ENCODE measurements around the gene SYT6. TPM values are rescaled to one million over a fixed set of nuclear protein-coding genes. Genes with fewer than 3 reads are reported as not detected.

SYT6 gene
- total RNA-seq, 1 donor from 2014 or later: not detected

DNA sequence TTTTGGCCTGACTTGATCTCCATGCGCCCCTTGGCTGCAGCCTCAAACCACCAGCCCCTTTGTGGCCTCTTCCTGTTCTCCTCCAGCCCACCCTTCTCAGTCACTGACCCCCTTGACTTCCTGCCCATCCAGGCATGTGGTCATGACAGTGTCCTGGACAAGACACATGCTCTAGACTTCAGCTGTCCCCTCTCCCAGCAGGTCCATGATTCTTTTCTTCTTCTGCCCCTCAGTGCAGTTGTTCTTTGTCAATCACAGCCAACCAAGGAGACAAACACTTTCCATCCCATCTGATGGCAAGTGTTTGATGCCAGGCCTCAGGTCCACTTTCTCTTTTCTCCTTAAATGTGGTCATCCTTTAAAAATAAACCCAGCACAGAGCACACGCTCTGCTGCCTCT is 49.7 kb downstream of the SYT6 start:
- Mint-ChIP-seq H3K4me1 (ENCODE audit: unreplicated experiment) (no peaks in the 10 kb centered on the region), H3K9me3 (ENCODE audit: unreplicated experiment) (no peaks in the 10 kb centered on the region), H3K27ac (ENCODE audit: unreplicated experiment) (no peak overlapping the region), H3K4me3 (ENCODE audit: unreplicated experiment) (no peak overlapping the region), H3K36me3 (ENCODE audit: unreplicated experiment) (no peaks in the 10 kb centered on the region), H3K27me3 (ENCODE audit: unreplicated experiment) (peaks cover 33% of the 10 kb centered on the region)
- no peak for DNase-seq (ENCODE audit: extremely low spot score, unreplicated experiment)
- TF ChIP-seq, protein P1, sequence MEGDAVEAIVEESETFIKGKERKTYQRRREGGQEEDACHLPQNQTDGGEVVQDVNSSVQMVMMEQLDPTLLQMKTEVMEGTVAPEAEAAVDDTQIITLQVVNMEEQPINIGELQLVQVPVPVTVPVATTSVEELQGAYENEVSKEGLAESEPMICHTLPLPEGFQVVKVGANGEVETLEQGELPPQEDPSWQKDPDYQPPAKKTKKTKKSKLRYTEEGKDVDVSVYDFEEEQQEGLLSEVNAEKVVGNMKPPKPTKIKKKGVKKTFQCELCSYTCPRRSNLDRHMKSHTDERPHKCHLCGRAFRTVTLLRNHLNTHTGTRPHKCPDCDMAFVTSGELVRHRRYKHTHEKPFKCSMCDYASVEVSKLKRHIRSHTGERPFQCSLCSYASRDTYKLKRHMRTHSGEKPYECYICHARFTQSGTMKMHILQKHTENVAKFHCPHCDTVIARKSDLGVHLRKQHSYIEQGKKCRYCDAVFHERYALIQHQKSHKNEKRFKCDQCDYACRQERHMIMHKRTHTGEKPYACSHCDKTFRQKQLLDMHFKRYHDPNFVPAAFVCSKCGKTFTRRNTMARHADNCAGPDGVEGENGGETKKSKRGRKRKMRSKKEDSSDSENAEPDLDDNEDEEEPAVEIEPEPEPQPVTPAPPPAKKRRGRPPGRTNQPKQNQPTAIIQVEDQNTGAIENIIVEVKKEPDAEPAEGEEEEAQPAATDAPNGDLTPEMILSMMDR (IDR thresholded peaks at IDR 0.05): no peak

DNA sequence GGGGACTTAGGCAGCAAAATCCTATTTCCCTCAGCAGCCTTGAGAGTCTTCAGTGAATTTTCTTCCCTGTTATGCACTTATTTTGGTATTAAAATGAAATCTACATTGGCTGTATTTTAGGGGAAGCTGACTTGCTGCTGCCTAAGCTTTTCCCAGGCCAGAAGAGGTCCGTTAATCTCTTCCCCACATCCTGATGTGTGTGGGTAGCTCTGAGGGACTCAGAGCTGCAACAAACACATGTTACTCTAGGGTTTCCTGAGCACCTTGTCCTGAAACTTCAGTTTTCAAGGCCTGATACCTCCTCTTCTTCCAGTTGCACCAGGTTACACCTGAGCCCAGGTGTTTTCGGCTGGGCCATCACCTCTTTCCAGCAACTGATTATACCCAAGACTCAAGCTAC is 51.5 kb downstream of the SYT6 start:
- Mint-ChIP-seq H3K27me3 (ENCODE audit: unreplicated experiment) (peaks cover 36% of the 10 kb centered on the region), H3K4me1 (ENCODE audit: unreplicated experiment) (no peaks in the 10 kb centered on the region), H3K4me3 (ENCODE audit: unreplicated experiment) (no peak overlapping the region), H3K36me3 (ENCODE audit: unreplicated experiment) (no peaks in the 10 kb centered on the region), H3K27ac (ENCODE audit: unreplicated experiment) (no peak overlapping the region), H3K9me3 (ENCODE audit: unreplicated experiment) (no peaks in the 10 kb centered on the region)
- no peak for DNase-seq (ENCODE audit: extremely low spot score, unreplicated experiment)
- TF ChIP-seq, protein P1 (IDR thresholded peaks at IDR 0.05): no peak

DNA sequence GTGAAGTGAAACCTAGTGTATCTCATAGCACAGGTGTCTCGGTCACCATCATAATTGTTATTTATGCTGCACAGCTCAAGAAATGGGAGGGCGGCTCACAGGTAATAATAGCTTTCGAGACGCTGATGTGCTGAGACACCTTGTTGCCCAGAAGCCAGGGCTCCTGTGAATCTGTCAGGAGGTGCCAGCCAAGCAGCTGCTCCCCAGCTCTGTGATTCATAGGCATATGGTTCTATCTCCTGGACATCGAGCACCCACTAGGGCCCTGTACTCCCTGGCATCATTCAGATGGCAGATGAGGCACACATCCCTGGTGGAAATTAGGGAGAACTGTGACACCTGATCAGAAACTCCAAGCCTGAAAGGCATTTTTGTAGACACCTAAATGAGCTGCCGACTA is 53.5 kb downstream of the SYT6 start:
- TF ChIP-seq, protein P1 (IDR thresholded peaks at IDR 0.05): no peak
- DNase-seq (ENCODE audit: extremely low spot score, unreplicated experiment): no peak
- Mint-ChIP-seq H3K36me3 (ENCODE audit: unreplicated experiment) (no peaks in the 10 kb centered on the region), H3K4me3 (ENCODE audit: unreplicated experiment) (no peak overlapping the region), H3K27ac (ENCODE audit: unreplicated experiment) (no peak overlapping the region), H3K9me3 (ENCODE audit: unreplicated experiment) (no peaks in the 10 kb centered on the region), H3K4me1 (ENCODE audit: unreplicated experiment) (no peaks in the 10 kb centered on the region), H3K27me3 (ENCODE audit: unreplicated experiment) (peaks cover 30% of the 10 kb centered on the region)

DNA sequence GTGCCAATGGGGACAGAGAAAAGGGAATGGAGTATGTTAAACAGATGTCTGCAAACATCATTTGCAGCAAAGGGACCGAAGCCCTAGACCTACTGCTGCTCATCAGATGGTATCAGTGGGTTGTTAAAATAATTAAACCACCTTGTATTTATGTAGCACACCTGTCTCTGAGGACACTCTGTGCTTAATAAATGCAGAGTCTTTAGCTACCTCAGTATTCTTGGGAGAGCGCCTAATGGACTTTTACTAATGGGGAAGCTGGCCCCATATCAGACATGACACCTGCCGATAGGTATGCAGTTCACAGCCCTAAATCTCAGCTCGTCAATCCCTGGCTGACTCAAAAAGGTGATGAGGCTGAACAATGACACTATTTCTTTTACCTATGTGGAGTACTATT is 54.4 kb downstream of the SYT6 start:
- no peaks in the 10 kb centered on the region for H3K9me3 Mint-ChIP-seq (ENCODE audit: unreplicated experiment)
- DNase-seq (ENCODE audit: extremely low spot score, unreplicated experiment): no peak
- TF ChIP-seq, protein P1 (IDR thresholded peaks at IDR 0.05): no peak
- peaks cover 28% of the 10 kb centered on the region for H3K27me3 Mint-ChIP-seq (ENCODE audit: unreplicated experiment)
- H3K27ac Mint-ChIP-seq (ENCODE audit: unreplicated experiment): no peak overlapping the region
- H3K4me3 Mint-ChIP-seq (ENCODE audit: unreplicated experiment): no peak overlapping the region
- H3K36me3 Mint-ChIP-seq (ENCODE audit: unreplicated experiment): no peaks in the 10 kb centered on the region
- H3K4me1 Mint-ChIP-seq (ENCODE audit: unreplicated experiment): peaks cover 3% of the 10 kb centered on the region

DNA sequence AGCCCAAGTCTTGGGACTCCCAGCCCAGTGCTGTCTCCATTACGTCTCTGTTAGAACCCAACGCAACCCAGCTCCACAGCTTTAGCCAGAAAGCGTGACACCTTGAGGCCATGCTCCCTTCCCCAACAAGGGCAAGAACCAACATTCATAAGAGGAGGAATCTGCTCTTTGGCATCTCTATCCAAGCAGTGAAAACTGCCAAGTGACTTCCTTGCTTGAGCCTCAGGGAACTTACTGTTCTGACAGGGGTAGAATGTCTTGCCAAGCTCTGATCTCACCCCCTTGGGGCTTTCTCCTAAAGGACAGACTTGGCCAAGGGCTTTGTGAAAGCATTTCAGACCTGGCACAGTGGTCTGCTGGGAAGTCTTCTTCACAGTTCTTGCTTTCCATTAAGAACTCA is 56.6 kb downstream of the SYT6 start:
- no peak for DNase-seq (ENCODE audit: extremely low spot score, unreplicated experiment)
- Mint-ChIP-seq H3K27me3 (ENCODE audit: unreplicated experiment) (peaks cover 20% of the 10 kb centered on the region), H3K27ac (ENCODE audit: unreplicated experiment) (no peak overlapping the region), H3K36me3 (ENCODE audit: unreplicated experiment) (no peaks in the 10 kb centered on the region), H3K4me1 (ENCODE audit: unreplicated experiment) (peaks cover 5% of the 10 kb centered on the region), H3K4me3 (ENCODE audit: unreplicated experiment) (no peak overlapping the region), H3K9me3 (ENCODE audit: unreplicated experiment) (no peaks in the 10 kb centered on the region)
- TF ChIP-seq, protein P1 (IDR thresholded peaks at IDR 0.05): no peak

All from osteocyte (in vitro differentiated cells).